Measurements from ENCODE around the gene FAM162B. TPM values are rescaled to one million over a fixed set of nuclear protein-coding genes. Genes with fewer than 3 reads are reported as not detected.

FAM162B gene
- 1 to 10 TPM; 1.9 to 5.6 (median 3.5) TPM for total RNA-seq

DNA sequence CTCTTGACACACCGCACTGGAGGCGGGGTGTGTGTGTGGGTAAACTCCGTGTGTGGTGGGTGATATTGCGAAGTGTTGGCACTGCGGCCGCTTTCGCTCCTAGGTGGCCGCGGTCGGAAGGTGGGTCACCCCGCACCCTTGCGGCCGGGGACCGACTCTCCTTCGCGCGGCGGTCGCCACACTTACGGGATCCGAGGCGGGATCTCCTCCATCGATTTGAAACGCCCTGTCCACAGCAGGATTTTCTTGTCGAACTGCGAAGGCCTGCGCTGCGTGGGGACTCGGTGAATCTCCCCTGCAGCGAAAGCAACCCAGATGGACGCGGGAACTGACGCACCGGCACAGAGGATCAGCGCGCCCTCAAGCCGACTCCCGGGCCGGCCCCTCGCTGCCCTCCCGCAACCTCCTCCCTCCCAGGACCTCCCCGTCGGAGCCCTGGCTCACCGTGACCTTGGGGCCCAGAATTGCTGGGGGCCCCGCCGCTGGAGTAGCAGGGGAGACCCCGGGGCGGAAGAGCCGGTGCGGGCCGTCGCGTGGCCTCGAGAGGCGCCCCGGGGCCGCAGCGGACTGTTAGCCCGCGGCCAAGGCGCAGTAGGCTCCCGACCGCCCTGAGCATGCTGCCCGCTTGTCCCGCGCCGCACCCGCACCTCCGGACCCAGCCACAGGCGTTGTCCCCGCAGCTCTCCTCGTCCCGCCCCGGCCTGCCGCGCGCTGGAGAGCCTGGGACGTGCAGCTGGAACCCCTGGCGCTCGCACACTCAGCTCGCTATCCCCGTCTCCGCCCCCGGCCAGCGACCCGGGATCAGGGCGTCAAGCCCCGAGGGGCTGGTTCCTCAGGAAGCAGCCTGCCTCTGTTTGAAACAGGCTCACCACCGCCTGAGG lies at the start of gene FAM162B:
FAM162B (minus strand) TSS at position 759 of the 881 bp plus-strand sequence; CDS start at position 616, 143 bp downstream.
- H3K4me3 ChIP-seq (ENCODE audit: low read depth, poor library complexity, severe bottlenecking) = peak within 1 kb of the TSS; percentile 18
- no peak for TF ChIP-seq POLR2A (IDR thresholded peaks at IDR 0.05)
- TF ChIP-seq, protein P1, sequence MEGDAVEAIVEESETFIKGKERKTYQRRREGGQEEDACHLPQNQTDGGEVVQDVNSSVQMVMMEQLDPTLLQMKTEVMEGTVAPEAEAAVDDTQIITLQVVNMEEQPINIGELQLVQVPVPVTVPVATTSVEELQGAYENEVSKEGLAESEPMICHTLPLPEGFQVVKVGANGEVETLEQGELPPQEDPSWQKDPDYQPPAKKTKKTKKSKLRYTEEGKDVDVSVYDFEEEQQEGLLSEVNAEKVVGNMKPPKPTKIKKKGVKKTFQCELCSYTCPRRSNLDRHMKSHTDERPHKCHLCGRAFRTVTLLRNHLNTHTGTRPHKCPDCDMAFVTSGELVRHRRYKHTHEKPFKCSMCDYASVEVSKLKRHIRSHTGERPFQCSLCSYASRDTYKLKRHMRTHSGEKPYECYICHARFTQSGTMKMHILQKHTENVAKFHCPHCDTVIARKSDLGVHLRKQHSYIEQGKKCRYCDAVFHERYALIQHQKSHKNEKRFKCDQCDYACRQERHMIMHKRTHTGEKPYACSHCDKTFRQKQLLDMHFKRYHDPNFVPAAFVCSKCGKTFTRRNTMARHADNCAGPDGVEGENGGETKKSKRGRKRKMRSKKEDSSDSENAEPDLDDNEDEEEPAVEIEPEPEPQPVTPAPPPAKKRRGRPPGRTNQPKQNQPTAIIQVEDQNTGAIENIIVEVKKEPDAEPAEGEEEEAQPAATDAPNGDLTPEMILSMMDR (IDR thresholded peaks at IDR 0.05) = no peak
- WGBS, 2 donors = 2 to 6% methylated on average over 11 to 56 of the region's 89 CpGs
- no peak for DNase-seq (ENCODE audit: low spot score in 2 of 2)
- intact Hi-C loops (cut with DNase I; ENCODE audit: low total_unique reads) = no loop called here

- 81 to 90% methylated on average over 2 of the region's 2 CpGs for WGBS, 2 donors
- no peak overlapping the region for H3K4me3 ChIP-seq (ENCODE audit: low read depth, poor library complexity, severe bottlenecking)
- intact Hi-C loops (cut with DNase I; ENCODE audit: low total_unique reads) = no loop called here
- TF ChIP-seq POLR2A (IDR thresholded peaks at IDR 0.05) = no peak
- TF ChIP-seq, protein P1 (IDR thresholded peaks at IDR 0.05) = no peak
- DNase-seq (ENCODE audit: low spot score in 2 of 2) = no peak
Observed at GRCh38 chr6:116812051-116812650, 46.6 kb upstream of the FAM162B start.

- no peak for DNase-seq (ENCODE audit: low spot score in 2 of 2)
- TF ChIP-seq, protein P1 (IDR thresholded peaks at IDR 0.05) = no peak
- TF ChIP-seq POLR2A (IDR thresholded peaks at IDR 0.05) = no peak
- intact Hi-C loops (cut with DNase I; ENCODE audit: low total_unique reads) = no loop called here
- H3K4me3 ChIP-seq (ENCODE audit: low read depth, poor library complexity, severe bottlenecking) = no peak overlapping the region
Observed at GRCh38 chr6:116801971-116802370, 36.5 kb upstream of the FAM162B start.

DNA sequence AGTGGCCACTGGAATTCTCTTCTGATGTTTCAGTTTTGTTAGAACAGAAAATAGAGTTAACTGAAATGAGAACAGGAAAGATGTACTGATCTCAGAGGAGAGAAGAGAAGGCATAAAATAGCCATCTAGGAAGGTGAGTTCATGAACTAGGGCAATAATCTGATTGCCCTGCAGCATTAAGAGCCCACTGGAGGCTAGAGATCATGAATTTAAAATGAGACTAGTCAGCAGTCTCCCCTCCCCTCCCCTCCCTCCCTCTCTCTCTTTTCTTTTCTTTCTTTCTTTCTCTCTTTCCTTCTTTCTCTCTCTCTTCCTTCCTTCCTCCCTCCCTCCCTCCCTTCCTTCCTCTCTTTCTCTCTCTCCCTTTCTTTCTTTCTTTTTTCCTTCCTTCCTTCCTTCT lies 34.4 kb upstream of the FAM162B start:
- TF ChIP-seq POLR2A (IDR thresholded peaks at IDR 0.05) = no peak
- TF ChIP-seq, protein P1 (IDR thresholded peaks at IDR 0.05) = no peak
- no peak for DNase-seq (ENCODE audit: low spot score in 2 of 2)
- intact Hi-C loops (cut with DNase I; ENCODE audit: low total_unique reads) = no loop called here
- no peak overlapping the region for H3K4me3 ChIP-seq (ENCODE audit: low read depth, poor library complexity, severe bottlenecking)

GRCh38 chr6:116797585-116797984 lies 32.1 kb upstream of the FAM162B start:
- no peak for DNase-seq (ENCODE audit: low spot score in 2 of 2)
- WGBS, 2 donors = 57 to 59% methylated on average over 2 of the region's 2 CpGs
- no peak overlapping the region for H3K4me3 ChIP-seq (ENCODE audit: low read depth, poor library complexity, severe bottlenecking)
- intact Hi-C loops (cut with DNase I; ENCODE audit: low total_unique reads) = no loop called here
- TF ChIP-seq, protein P1 (IDR thresholded peaks at IDR 0.05) = no peak
- no peak for TF ChIP-seq POLR2A (IDR thresholded peaks at IDR 0.05)
